Measurements from ENCODE around the gene SPAM1.

The SPAM1 gene

GRCh38 chr7:123958186-123958703 is 33.2 kb downstream of the SPAM1 start:
- TF ChIP-seq CTCF (IDR thresholded peaks at IDR 0.05): no peak

GRCh38 chr7:123961771-123962170 is 36.7 kb downstream of the SPAM1 start:
- TF ChIP-seq CTCF (IDR thresholded peaks at IDR 0.05): no peak

GRCh38 chr7:123966936-123967335 is 41.9 kb downstream of the SPAM1 start:
- TF ChIP-seq CTCF (IDR thresholded peaks at IDR 0.05): peak; percentile 55

- TF ChIP-seq CTCF (IDR thresholded peaks at IDR 0.05): no peak
These were observed 47.0 kb downstream of the SPAM1 start for GRCh38 chr7:123972045-123972444.

GRCh38 chr7:123972831-123973230 is 47.8 kb downstream of the SPAM1 start:
- no peak for TF ChIP-seq CTCF (IDR thresholded peaks at IDR 0.05)

GRCh38 chr7:123974326-123974908 is 49.4 kb downstream of the SPAM1 start:
- TF ChIP-seq CTCF (IDR thresholded peaks at IDR 0.05): no peak

GRCh38 chr7:123975084-123975483 is 50.0 kb downstream of the SPAM1 start:
- TF ChIP-seq CTCF (IDR thresholded peaks at IDR 0.05): no peak

- TF ChIP-seq CTCF (IDR thresholded peaks at IDR 0.05): no peak
These were observed 52.0 kb downstream of the SPAM1 start for GRCh38 chr7:123977081-123977480.
